Esophagus squamous epithelium (tissue), 5 donors: ENCODE results near the gene REEP6. TPM values are rescaled to one million over a fixed set of nuclear protein-coding genes. Genes with fewer than 3 reads are reported as not detected.
A peak's percentile ranks its signal among the peaks of the same experiment; 100 is the strongest.

Source experiments
- DNase-seq: peaks from one replicate; lab custom pipeline; 2025; lab: John Stamatoyannopoulos, UW
- H3K27ac ChIP-seq, 4 donors: fragments of 200-600 bp; sonication (generic); one replicate each; pipeline ENCODE4 v1.5.1; 2016 to 2019; ENCODE audit warnings: mild to moderate bottlenecking in 1 of 4
- H3K27me3 ChIP-seq, 4 donors: fragments of 200-600 bp; sonication (generic); 1 replicate in 3 of 4; 2 replicates in 1 of 4; pipeline versions ENCODE4 v1.5.1 to v1.6.0; 2017 to 2021; ENCODE audit warnings: antibody characterized with exemption in 1 of 4
- H3K36me3 ChIP-seq, 3 donors: fragments of 200-600 bp; sonication (generic); one replicate each; pipeline ENCODE4 v1.5.1; 2016 to 2019
- H3K4me1 ChIP-seq, 3 donors: fragments of 200-600 bp; sonication (generic); one replicate each; pipeline ENCODE4 v1.5.1; 2017 to 2019
- H3K4me3 ChIP-seq, 4 donors: fragments of 200-600 bp; sonication (generic); 1 replicate in 3 of 4; 2 replicates in 1 of 4; pipeline ENCODE4 v1.5.1; 2016 to 2019; ENCODE audit warnings: mild to moderate bottlenecking in 2 of 4, moderate library complexity in 1 of 4
- H3K9me3 ChIP-seq, 3 donors: fragments of 200-600 bp; sonication (generic); one replicate each; pipeline ENCODE4 v1.5.1; 2016 to 2019
- CTCF ChIP-seq, 6 experiments: fragments of 450-650 bp in 4 of 6; fragments of 200-600 bp in 2 of 6; sonication (generic) in 2 of 6; IDR thresholded peaks; one replicate each; pipeline ENCODE4 v1.5.1; 2016 to 2019; ENCODE audit warnings: antibody characterized with exemption in 6 of 6, mild to moderate bottlenecking in 4 of 6, moderate library complexity in 4 of 6
- POLR2A ChIP-seq, 4 donors: fragments of 450-650 bp; IDR thresholded peaks; one replicate each; pipeline ENCODE4 v1.6.1; 2017; ENCODE audit warnings: antibody characterized with exemption in 4 of 4, mild to moderate bottlenecking in 4 of 4, moderate library complexity in 3 of 4
- WGBS, 2 donors: methylation state at CpG; one replicate each; pipeline ENCODE4 v1.1.5; 2018; 5-methylcytosine and 5-hydroxymethylcytosine counted together
- intact Hi-C: fragments of 100-400 bp; cut with DNase I; formaldehyde crosslinking; loops from one replicate; pipeline ENCODE4 v1.15.0; 2022
- total RNA-seq, 4 donors: library from RNA; depleted of rRNA; stranded (reverse); fragments of >200 nt; gene quantifications; one replicate each; pipeline ENCODE4 v1.1.0, GENCODE V29; 2016
- donor health status: DM: yes; HTN: yes; CAD: no.

Gene REEP6
- total RNA-seq, 4 donors from 2014 or later = 5.7 to 13.8 (median 9.4) TPM

- TF ChIP-seq CTCF (IDR thresholded peaks at IDR 0.05) = no peak
- TF ChIP-seq POLR2A (IDR thresholded peaks at IDR 0.05) = no peak
- Histone ChIP-seq H3K4me3 (peak overlapping the region; percentile 21 to 63 (median 36)), H3K27ac (no peak overlapping the region), H3K9me3 (no peaks in the 10 kb centered on the region), H3K27me3 (peaks cover 33 to 100% (median 45%) of the 10 kb centered on the region in 4 donors), H3K4me1 (peaks cover 52 to 82% (median 61%) of the 10 kb centered on the region in 3 donors), H3K36me3 (peaks cover 0 to 8% (median 0%) of the 10 kb centered on the region in 3 donors)
- DNase-seq = no peak
- intact Hi-C loops = no loop called here
- no CpG with 5 or more reads among the region's 22 CpGs for WGBS, 2 donors
These were observed 21.0 kb upstream of the REEP6 start for GRCh38 chr19:1470055-1470304.

GRCh38 chr19:1470305-1471009 is 20.5 kb upstream of the REEP6 start:
- H3K27me3 ChIP-seq = peaks cover 33 to 96% (median 45%) of the 10 kb centered on the region in 4 donors

GRCh38 chr19:1471010-1471514 is 19.9 kb upstream of the REEP6 start:
- WGBS, 2 donors = 4% methylated on average over 14 of the region's 28 CpGs; no CpG with 5 or more reads in 1 of the 2 donors
- intact Hi-C loops = no loop called here

More at GRCh38 chr19:1470305-1471009, 20.5 kb upstream of the REEP6 start:
- TF ChIP-seq CTCF (IDR thresholded peaks at IDR 0.05) (no peak), POLR2A (IDR thresholded peaks at IDR 0.05) (no peak)
- Histone ChIP-seq H3K4me3 (peak overlapping the region; percentile 21 to 63 (median 36)), H3K27ac (no peak overlapping the region), H3K9me3 (no peaks in the 10 kb centered on the region), H3K36me3 (peaks cover 0 to 13% (median 0%) of the 10 kb centered on the region in 3 donors), H3K4me1 (peaks cover 52 to 77% (median 61%) of the 10 kb centered on the region in 3 donors)
- intact Hi-C loops = no loop called here
- WGBS, 2 donors = 0% methylated on average over 2 of the region's 67 CpGs; no CpG with 5 or more reads in 1 of the 2 donors
- DNase-seq = no peak

GRCh38 chr19:1471515-1472160 is 19.3 kb upstream of the REEP6 start:
- Histone ChIP-seq H3K27me3 (peaks cover 24 to 84% (median 40%) of the 10 kb centered on the region in 4 donors), H3K4me3 (peak overlapping the region in 2 of 4 donors; percentile 47 to 63), H3K4me1 (peaks cover 42 to 70% (median 53%) of the 10 kb centered on the region in 3 donors), H3K9me3 (no peaks in the 10 kb centered on the region), H3K27ac (no peak overlapping the region), H3K36me3 (peaks cover 0 to 25% (median 0%) of the 10 kb centered on the region in 3 donors)
- WGBS, 2 donors = 13 to 52% methylated on average over 3 to 5 of the region's 24 CpGs
- DNase-seq = no peak
- intact Hi-C loops = no loop called here
- TF ChIP-seq POLR2A (IDR thresholded peaks at IDR 0.05) = no peak
- TF ChIP-seq CTCF (IDR thresholded peaks at IDR 0.05) = no peak

More at GRCh38 chr19:1471010-1471514, 19.9 kb upstream of the REEP6 start:
- Histone ChIP-seq H3K4me1 (peaks cover 47 to 71% (median 59%) of the 10 kb centered on the region in 3 donors), H3K27ac (no peak overlapping the region), H3K4me3 (peak overlapping the region; percentile 21 to 63 (median 36)), H3K36me3 (peaks cover 0 to 19% (median 0%) of the 10 kb centered on the region in 3 donors), H3K9me3 (no peaks in the 10 kb centered on the region), H3K27me3 (peaks cover 29 to 90% (median 45%) of the 10 kb centered on the region in 4 donors)
- DNase-seq = no peak
- no peak for TF ChIP-seq POLR2A (IDR thresholded peaks at IDR 0.05)
- no peak for TF ChIP-seq CTCF (IDR thresholded peaks at IDR 0.05)
